Stimulated activated CD4-positive, alpha-beta T cell treated with anti-CD3 and anti-CD28 coated beads, Interleukin-4, amount 100 ng/mL, for 4 hours (primary cell): ENCODE data around the gene TDP1.

Experiments
- DNase-seq, 2 experiments: peaks; one replicate each; pipeline ENCODE4 v3.0.0-alpha.2; 2020

TDP1 gene

GRCh38 chr14:89947344-89947743 is 8.4 kb upstream of the TDP1 start:
- no peak for DNase-seq

GRCh38 chr14:89952576-89952975 is 3.2 kb upstream of the TDP1 start:
- no peak for DNase-seq

- DNase-seq = no peak
Measured at GRCh38 chr14:89953602-89954001, 2.1 kb upstream of the TDP1 start.

GRCh38 chr14:89954070-89955021 is 1.4 kb upstream of the TDP1 start, which contains the start of gene EFCAB11:
TSS of gene EFCAB11 (minus strand) at chr14:89954730. CDS start at chr14:89954660, 70 bp downstream.
- peak; percentile 88 to 96 for DNase-seq

- DNase-seq = no peak
Measured at GRCh38 chr14:89955022-89955744, 544 bp upstream of the TDP1 start.

- DNase-seq = no peak
Measured at GRCh38 chr14:89956661-89957009, 908 bp downstream of the TDP1 start.

GRCh38 chr14:89957376-89957775 is 1.6 kb downstream of the TDP1 start:
- DNase-seq = no peak

GRCh38 chr14:89957791-89958190 is 2.1 kb downstream of the TDP1 start:
- DNase-seq = no peak

- DNase-seq = no peak
Measured at GRCh38 chr14:89958966-89959365, 3.2 kb downstream of the TDP1 start.

GRCh38 chr14:89959853-89960445 is 4.2 kb downstream of the TDP1 start:
- DNase-seq = no peak

GRCh38 chr14:89960914-89961313 is 5.2 kb downstream of the TDP1 start:
- DNase-seq = no peak

- no peak for DNase-seq
Measured at GRCh38 chr14:89963288-89963978, 7.7 kb downstream of the TDP1 start.

- no peak for DNase-seq
Measured at GRCh38 chr14:89965839-89966238, 10.1 kb downstream of the TDP1 start.

- DNase-seq = peak; percentile 33
Measured at GRCh38 chr14:89973234-89973823, 17.6 kb downstream of the TDP1 start.

- DNase-seq = no peak
Measured at GRCh38 chr14:89977668-89978067, 21.9 kb downstream of the TDP1 start.

GRCh38 chr14:89978656-89979055 is 22.9 kb downstream of the TDP1 start:
- DNase-seq = no peak

- DNase-seq = no peak
Measured at GRCh38 chr14:89983375-89983774, 27.6 kb downstream of the TDP1 start.

GRCh38 chr14:89986462-89987160 is 30.9 kb downstream of the TDP1 start:
- no peak for DNase-seq

- DNase-seq = no peak
Measured at GRCh38 chr14:89987161-89987475, 31.4 kb downstream of the TDP1 start.

- DNase-seq = no peak
Measured at GRCh38 chr14:89988787-89989186, 33.1 kb downstream of the TDP1 start.

- DNase-seq = no peak
Measured at GRCh38 chr14:89990218-89990617, 34.5 kb downstream of the TDP1 start.

- no peak for DNase-seq
Measured at GRCh38 chr14:89990623-89991275, 35.0 kb downstream of the TDP1 start.
